ENCODE results near the gene CSNK1G2.

CSNK1G2 gene

DNA sequence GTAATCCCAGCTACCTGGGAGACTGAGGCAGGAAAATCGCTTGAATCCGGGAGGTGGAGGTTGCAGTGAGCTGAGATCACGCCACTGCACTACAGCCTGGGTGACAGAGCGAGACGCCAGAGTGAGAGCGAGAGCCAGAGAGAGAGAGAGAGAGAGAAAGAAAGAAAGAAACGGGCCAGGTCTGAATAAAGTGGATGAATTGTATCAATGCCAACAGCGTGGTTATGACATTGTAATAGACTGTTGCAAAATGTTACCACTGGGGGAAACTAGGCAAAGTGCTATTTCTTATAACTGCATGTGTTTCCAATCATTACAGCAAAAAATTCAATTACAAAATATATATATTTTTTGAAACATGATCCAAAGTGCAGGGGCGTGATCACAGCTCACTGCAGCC, 86.4 kb downstream of the CSNK1G2 start:
- FAIRE-seq = no peak
